GM21619 (cell line): ENCODE measurements around the gene SPSB2.
A peak's percentile ranks its signal among the peaks of the same experiment; 100 is the strongest.

Experiments used
- ATAC-seq: cut with Tn5 transposase; IDR thresholded peaks from one replicate; pipeline ENCODE4 v1.9.1; 2021; ENCODE audit not compliant: unreplicated experiment

The SPSB2 gene

GRCh38 chr12:6851921-6852650 is 21.0 kb downstream of the SPSB2 start, which contains the start of gene USP5:
USP5 (plus strand) TSS chr12:6852150; CDS start chr12:6852180, 30 bp downstream.
- ATAC-seq: peak; percentile 70

GRCh38 chr12:6851153-6851920 is 21.8 kb downstream of the SPSB2 start, which contains the start of gene CDCA3:
CDCA3 (minus strand) TSS chr12:6851286; CDS start chr12:6850952, 334 bp downstream.
- ATAC-seq: peak; percentile 47

DNA sequence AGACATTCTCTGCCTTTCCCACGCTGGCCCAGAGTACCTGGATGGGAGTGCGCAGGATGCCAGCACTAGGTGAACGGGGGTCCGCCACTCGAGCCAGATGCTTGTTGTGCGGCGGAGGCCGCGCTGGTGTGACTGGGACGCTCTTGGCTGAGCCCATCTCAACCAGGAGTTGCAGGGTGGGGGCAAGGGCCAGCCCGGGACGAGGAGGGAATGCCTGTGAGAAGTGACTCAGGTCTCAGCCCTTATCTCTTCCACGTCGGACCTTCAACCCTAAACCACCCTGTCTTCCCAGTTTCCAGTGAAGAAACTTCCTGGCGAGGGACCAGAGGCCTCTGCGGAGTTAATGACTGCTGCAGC is 22.3 kb downstream of the SPSB2 start:
- ATAC-seq: no peak

DNA sequence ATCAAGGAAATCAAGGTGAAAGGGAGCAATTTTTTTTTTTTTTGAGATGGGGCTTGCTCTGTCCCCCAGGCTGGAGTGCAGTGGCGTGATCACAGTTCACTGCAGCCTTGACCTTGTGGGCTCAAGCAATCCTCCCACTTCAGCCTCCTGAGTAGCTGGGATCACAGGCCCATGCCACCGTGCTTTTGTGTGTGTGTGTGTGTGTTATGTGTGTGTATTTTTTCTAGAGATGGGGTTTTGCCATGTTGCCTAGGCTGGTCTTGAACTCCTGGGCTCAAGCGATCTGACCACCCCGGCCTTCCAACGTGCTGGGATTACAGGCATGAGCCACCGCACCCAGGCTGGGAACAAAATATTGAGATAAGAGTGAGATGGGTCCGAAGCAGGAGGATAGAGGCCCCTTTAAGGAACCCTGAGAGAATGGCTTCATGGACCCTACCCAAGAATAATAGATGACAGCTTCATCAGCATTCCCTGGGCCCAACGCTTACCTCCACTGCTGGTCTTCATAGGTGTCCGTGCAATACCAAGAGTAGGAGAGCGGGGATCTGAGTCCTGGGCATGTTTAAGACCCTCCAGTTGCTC is 23.0 kb downstream of the SPSB2 start:
- ATAC-seq: no peak

DNA sequence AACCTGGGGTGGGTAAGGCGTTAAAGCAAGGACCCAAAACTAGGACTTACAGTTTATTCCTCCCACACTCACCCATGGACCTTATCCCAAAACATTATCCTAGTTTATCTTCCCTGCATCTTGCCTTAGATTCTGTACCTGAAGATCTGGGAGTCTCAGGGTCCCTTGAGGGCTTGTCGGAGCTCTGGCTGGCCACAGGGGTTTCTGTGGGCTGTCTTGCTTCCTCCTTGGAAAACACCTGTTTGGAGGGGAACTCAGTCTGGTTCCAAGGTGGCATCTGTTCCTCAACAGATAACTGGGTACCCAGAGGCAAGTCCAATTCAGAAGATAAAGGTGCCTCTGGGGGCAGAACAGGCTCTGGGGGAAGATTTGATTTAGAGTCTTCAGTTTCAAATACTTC is 23.7 kb downstream of the SPSB2 start:
- no peak for ATAC-seq

DNA sequence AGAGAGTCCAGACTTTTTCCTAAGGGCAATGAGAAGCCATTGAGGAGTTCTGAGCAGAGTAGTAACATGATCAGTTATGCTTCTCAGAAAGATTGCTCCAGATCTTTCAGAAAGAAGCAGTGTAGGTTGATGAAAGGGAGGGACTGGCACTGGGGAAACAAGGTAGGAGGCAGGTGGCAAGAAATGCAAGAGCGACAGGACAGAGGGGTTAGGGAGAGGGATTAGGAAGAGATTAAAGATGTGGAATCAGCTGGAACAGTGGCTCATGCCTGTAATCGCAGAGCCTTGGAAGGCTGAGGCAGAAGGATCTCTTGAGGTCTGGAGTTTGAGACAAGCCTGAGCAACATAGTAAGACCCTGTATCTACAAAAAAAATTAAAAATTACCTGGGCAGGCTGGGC is 25.4 kb downstream of the SPSB2 start:
- ATAC-seq: no peak

DNA sequence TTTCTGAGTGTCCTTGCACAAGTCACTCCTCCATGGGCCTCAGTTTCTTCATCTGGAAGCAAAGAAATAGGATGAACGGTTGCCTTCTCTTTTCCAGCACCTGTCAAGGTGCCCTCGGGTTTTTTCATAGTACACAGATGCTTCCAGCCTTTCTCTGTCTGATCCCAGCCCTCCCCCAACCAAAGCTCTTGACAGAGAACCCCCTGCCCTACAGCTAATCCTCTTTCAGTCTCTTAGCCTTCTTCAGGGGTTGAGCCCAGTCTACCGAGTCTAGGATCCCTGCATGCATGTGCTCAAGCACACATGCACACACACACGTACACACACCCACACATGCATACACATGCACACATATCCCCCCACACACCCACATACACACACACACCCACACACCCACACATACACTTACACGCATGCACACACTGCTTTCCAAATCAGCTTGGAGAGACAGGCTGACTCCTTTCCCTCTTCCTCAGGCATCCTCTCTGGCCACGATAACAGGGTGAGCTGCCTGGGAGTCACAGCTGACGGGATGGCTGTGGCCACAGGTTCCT is 26.7 kb downstream of the SPSB2 start:
- ATAC-seq: no peak

- no peak for ATAC-seq
These were observed 27.7 kb downstream of the SPSB2 start for GRCh38 chr12:6845395-6845794.

GRCh38 chr12:6843118-6843902 is 29.8 kb downstream of the SPSB2 start:
- ATAC-seq: no peak

DNA sequence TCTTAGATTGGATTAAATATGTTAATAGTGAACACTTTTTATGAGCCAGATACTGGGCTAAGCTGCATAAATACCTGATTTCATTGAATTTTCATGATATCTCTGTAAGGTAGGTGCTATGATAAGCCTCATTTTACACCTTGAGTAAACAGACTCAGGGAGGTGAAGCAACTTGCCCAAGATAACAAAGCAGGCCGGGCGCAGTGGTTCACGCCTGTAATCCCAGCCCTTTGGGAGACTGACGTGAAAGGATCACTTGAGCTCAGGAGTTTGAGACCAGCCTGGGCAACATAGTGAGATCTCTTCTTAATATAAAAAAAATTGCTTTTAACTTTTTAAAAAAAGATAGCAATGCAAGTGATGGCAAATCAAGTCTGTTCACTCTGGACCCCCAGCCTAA is 31.0 kb downstream of the SPSB2 start:
- no peak for ATAC-seq

DNA sequence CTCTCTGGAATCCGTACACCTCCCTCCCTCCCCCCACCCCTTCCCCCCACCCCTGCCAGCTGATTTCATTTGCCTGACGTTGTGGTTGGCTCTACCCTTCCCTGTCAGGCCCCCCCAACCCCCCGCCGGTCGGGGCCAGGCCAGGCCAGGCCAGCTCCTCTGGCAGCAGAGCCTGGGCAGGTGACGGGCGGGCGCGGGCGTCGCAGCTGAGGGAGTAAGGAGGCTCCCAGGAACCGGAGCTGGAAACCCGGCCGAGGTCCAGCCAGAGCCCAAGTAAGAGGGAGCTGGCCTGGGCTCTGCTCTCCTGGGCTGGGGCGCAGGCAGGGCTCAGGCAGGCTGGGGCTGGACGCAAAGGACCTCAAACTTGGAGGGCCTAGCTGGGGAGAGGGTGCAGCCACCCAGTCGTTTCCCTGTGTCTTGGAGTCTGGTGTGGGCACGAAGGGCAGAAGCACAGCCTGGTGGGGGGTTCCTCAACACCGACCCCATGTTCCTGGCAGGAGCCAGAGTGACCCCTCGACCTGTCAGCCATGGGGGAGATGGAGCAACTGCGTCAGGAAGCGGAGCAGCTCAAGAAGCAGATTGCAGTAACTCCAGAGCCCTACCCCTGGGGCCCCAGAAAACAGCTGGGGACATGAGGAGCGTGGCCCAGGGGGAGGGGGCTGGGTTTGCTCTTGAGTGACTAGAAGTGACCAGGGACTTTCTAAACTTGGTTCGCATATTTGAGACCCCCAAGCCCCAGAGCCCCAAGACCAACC is 32.2 kb downstream of the SPSB2 start, which contains the start of gene GNB3:
Gene GNB3, plus strand, starts transcription at position 165 of the 755 bp plus-strand sequence. Its CDS starts 363 bp downstream, at position 528.
- ATAC-seq: no peak

- ATAC-seq: no peak
These were observed 32.8 kb downstream of the SPSB2 start for GRCh38 chr12:6840330-6840729.

- peak; percentile 73 for ATAC-seq
These were observed 33.5 kb downstream of the SPSB2 start for GRCh38 chr12:6839482-6840201.

GRCh38 chr12:6838854-6839253 is 34.2 kb downstream of the SPSB2 start:
- ATAC-seq: no peak

DNA sequence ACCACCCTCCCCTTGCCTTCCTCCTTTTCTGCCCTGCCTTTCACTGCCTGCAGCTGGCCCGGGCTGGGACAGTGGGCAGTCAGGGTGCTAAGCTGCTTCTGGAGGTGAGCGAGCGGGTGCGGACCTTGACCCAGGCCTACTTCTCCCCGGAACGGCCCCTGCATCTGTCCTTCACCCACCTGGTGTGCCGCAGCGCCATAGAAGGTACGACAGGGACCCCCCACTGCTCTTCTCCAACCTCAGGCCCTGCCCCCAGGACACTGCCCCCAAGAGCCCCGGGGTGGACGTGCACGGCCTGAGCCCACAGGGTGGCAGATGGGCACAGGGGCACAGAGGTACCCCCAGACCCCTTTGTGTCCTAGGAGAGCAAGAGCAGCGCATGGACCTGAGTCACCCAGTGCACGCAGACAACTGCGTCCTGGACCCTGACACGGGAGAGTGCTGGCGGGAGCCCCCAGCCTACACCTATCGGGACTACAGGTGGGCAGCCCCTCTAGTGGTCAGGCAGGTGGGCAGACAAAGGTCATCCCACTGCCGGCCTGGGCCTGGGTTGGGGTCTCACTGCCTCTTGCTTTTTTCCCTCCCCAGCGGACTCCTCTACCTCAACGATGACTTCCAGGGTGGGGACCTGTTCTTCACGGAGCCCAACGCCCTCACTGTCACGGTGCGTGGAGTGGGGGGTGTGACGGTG is 35.6 kb downstream of the SPSB2 start:
- ATAC-seq: no peak

- no peak for ATAC-seq
These were observed 36.3 kb downstream of the SPSB2 start for GRCh38 chr12:6836851-6837250.

GRCh38 chr12:6834873-6835272 is 38.2 kb downstream of the SPSB2 start:
- ATAC-seq: no peak

DNA sequence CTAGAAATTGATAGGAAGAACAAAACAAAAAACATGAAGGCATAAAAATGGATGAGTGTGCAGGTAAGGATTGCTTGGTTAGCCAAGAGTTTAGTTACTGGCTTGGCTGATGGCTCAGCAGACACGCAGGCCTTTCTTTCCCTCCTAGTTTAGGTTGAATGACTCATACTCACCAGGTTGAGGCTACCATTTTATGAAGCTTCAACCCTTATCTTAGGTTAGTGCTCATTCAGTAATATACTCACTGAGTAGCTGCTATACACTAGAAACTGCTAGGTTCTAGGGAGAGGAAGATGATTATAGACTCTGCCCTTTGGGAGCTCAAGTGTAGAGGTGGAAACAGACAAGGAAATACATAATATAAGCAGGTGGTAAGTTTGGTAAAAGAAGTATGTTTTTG is 38.8 kb downstream of the SPSB2 start:
- no peak for ATAC-seq
